ENCODE results near the gene ZP2.
"Not testable (repeated sequence)": the region's sequence is repeated elsewhere in the genome, so short reads cannot be mapped to it uniquely, and the experiment has no call there.

ZP2 gene

DNA sequence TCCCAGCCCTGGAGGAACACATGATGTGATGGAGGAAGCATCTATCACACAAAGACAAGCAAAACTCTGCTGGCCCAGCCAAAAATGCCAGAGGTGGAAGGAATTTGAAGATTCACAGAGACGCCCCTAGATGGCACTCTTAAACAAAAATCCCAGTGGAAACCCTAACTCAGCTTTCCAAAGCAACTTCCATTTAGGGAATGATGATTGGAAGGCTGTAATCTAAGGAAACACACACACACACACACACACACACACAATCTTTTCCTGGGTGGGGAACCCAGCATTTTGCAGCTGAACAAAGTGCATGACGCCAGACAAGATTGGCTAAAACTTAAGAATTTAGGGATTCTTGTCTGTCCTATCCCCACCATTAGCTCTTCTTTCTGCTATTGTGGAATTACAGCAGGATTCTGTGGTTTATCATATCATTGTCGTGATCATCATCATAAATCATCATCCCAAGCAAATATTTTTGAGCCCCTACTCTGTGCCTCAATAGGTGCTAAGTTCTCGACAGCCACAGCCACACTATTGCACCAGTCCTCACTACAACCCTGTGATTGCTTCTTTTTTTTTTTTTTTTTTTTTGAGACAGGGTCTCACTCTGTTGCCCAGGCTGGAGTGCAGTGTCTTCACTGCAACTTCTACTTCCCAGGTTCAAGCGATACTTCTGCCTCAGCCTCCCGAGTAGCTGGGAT, 54.5 kb downstream of the ZP2 start:
- peak; percentile 40 for DNase-seq (ENCODE audit: low read depth)
- no peak overlapping the region for H3K4me3 ChIP-seq (ENCODE audit: low read depth, low read length)
- TF ChIP-seq POLR2A (IDR thresholded peaks at IDR 0.05; ENCODE audit: extremely low read depth, insufficient read length) (no peak), CTCF (IDR thresholded peaks at IDR 0.05; ENCODE audit: low read depth, low read length) (peak; percentile 50)
- TF ChIP-seq, protein P1, sequence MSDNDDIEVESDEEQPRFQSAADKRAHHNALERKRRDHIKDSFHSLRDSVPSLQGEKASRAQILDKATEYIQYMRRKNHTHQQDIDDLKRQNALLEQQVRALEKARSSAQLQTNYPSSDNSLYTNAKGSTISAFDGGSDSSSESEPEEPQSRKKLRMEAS (IDR thresholded peaks at IDR 0.05; ENCODE audit: low read depth, low read length) = no peak

DNA sequence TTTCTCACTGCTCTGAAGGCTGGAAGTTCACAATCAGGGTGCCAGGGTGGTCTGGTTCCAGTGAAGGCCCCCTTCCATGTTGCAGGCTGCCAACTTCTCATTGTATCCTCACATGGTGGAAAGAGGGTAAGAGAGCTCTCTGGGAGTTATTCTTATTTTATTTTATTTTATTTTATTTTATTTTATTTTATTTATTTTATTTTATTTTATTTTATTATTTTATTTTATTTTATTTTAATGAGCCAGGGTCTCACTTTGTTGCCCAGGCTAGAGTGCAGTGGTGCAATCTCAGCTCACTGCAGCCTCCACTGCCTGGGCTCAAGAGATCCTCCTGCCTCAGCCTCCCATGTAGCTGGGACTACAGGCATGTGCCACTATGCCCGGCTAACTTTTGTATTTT, 55.4 kb downstream of the ZP2 start:
- DNase-seq (ENCODE audit: low read depth); H3K4me3 ChIP-seq (ENCODE audit: low read depth, low read length): not testable (repeated sequence)

- not testable (repeated sequence) for DNase-seq (ENCODE audit: low read depth); H3K4me3 ChIP-seq (ENCODE audit: low read depth, low read length)
Observed at GRCh38 chr16:21153124-21153729, 58.1 kb downstream of the ZP2 start.

- H3K4me3 ChIP-seq (ENCODE audit: low read depth, low read length); DNase-seq (ENCODE audit: low read depth): not testable (repeated sequence)
Observed at GRCh38 chr16:21152160-21153030, 59.0 kb downstream of the ZP2 start.

DNA sequence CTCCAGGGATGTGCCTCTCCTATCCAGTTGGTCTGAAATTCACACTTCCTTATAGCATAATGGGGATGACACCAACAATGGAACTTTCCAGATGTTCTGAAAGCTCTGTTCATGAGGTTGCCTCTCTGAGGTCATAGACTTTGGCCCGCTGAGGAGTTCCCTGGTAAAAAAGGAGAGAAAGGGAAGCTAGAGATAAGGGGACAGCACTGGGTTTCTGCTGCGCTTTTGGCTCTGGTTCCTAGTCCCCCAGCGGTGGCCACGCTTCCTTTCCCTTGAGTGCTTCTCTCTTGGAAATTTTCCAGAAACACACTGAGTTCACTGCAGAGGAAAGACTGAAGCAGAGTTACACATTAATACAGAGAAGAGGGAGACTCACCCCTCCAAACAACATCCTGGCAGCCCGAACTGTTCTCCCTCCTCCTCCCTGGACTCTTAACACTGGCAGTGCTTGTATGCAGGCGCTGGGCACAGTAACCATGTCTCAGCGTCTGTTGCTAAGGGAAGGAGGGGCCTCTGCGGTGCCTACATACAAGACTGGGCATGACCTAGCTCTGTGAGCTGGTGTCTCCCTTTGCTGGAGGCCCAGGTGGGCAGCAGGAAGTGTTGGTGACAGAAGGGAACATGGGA, 60.9 kb downstream of the ZP2 start, which contains the start of gene DNAH3:
DNAH3 (minus strand) TSS at position 472 of the 627 bp plus-strand sequence. CDS start 527 bp downstream, outside the sequence.
- DNase-seq (ENCODE audit: low read depth) = no peak
- TF ChIP-seq CTCF (IDR thresholded peaks at IDR 0.05; ENCODE audit: low read depth, low read length) (no peak), MYC (IDR thresholded peaks at IDR 0.05; ENCODE audit: low read depth, low read length) (no peak), POLR2A (IDR thresholded peaks at IDR 0.05; ENCODE audit: extremely low read depth, insufficient read length) (no peak)
- TF ChIP-seq, protein P1 (IDR thresholded peaks at IDR 0.05; ENCODE audit: low read depth, low read length) = no peak
- H3K4me3 ChIP-seq (ENCODE audit: low read depth, low read length) = no peak within 1 kb of the TSS
